GM19328 (cell line): Measurements from ENCODE around the gene MOCS1.

Source experiments
- ATAC-seq: cut with Tn5 transposase; IDR thresholded peaks from one replicate; pipeline ENCODE4 v1.9.1; 2021; ENCODE audit warnings: mild to moderate bottlenecking, moderate library complexity; ENCODE audit not compliant: unreplicated experiment

MOCS1 gene

DNA sequence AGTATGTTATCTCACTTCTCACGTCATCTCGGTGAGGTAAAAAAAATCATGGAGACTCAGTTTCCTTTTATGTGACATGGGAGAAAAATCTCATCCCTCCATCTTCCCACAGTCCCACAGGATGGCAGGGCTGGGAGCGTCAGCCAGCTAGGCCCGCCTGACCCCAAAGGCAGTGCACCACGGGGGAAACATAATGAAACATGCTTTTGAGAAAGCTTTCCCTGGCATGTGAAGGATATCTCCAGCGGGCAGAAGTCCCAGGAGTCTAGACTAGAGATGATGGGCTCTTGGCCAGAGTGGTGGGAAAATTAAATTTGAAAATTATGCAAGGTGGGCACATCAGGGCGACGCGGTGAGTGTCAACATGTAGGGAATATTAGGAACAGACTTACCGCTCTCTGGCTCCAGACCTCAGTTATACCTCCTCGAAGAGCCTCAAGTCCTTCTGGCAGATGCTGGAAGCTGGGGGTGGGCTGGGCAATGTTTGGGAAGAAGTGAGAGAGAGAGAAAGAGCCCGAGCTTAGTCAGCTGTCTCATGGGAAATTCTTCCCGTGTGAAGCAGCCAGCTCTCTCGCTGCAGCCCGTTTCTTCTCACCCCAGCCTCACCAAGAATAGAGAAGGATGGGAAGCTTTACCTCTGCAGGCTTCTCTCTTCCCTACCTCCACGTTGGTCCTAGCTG, 52.3 kb downstream of the MOCS1 start:
- ATAC-seq, result no peak

DNA sequence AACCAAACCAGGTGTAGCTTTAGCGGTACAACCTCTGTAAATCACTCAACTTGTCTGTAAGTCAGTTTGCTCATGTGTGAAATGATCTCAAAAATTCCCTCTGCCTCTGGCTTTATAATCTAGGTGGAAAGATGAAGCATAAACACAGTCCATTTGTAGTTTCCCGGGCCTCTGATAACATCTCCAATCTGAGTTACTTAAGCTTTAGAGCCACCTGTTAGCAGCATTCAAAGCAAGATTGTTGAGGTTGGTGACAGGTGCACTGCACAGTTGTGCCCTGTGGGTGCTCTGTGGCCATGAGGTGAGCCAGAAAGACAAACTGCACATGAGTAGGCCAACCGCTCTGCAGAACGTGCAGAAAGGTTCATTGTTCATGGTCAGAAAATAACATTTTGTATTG, 53.7 kb downstream of the MOCS1 start:
- no peak for ATAC-seq

- no peak for ATAC-seq
Observed at GRCh38 chr6:39879535-39879934, 54.7 kb downstream of the MOCS1 start.

DNA sequence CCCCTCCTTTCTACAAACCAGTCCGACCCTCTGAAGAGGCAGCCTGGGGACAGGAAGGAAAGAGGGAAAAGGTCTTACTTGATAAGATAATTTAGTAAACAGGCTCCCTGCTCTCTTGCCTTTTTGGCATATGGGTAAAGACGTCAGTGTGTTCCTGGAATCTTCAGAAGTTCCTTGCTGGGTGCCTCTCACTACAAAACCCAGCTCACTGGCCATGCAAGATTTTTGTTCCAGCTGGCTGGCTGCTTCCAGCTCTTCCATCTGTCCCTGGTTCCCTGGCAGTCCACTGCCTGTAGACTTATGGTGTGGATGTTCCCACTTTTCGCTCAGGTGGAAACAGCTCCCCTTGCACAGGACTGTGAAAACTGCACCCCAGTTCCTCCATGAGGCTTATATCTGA, 57.4 kb downstream of the MOCS1 start:
- ATAC-seq, result no peak

GRCh38 chr6:39876111-39876510, 58.2 kb downstream of the MOCS1 start:
- ATAC-seq, result no peak

DNA sequence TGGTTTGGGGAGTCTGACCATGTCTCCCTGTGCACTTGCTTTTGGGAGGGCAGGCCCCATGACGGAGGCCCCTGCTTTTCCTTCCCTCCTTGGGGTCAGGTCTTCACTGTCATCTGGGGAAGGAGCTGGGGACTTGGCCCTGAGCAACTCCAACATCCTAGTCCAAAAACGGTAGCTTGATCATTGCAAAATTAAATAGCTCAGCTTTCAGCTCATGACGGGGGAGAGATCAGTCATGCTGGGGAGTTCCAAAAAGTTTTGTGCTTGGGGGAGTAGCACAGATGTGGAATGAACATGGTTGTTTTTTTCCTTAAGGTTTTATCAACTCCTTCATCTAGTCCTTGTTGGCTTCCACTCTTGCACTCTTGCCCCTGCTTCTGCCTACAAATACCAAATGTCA, 60.8 kb downstream of the MOCS1 start:
- ATAC-seq, result no peak

- no peak for ATAC-seq
Observed at GRCh38 chr6:39870950-39871349, 63.3 kb downstream of the MOCS1 start.

DNA sequence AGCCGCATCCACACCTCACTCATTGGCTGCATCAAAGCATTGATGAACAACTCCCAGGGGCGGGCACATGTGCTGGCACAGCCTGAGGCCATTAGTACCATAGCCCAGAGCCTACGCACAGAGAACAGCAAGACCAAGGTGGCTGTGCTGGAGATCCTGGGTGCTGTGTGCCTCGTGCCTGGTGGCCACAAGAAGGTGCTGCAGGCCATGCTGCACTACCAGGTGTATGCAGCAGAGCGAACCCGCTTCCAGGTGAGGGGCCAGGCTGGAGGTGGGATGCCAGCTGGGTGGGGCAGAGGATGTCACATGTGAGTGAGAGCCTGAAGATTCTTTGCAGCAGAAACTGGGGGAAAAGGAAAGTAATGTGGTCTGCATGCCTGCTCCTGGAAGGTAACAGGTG, 66.7 kb downstream of the MOCS1 start:
- no peak for ATAC-seq

- ATAC-seq, result no peak
Observed at GRCh38 chr6:39865011-39865888, 69.0 kb downstream of the MOCS1 start.

GRCh38 chr6:39861663-39862062, 72.6 kb downstream of the MOCS1 start:
- no peak for ATAC-seq

DNA sequence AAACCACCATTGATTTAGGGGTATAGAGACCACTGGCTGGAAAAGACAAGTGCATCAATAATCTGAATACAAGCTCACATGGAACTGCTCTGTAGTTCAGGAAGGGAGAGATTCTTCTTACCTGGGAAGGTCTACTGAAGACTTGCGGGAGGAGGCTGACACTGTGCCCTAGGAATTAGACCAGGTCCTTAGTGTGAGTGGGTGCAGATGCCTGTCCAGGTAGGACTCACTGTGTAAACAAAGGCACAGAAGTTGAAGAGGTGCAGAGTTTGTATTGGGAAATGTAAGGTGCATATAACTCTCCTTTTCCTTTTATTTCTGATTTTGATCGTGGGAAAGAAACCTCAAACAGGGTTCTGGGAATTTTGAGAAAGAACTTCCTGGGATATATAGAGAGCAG, 75.2 kb downstream of the MOCS1 start:
- ATAC-seq, result no peak

- no peak for ATAC-seq
Observed at GRCh38 chr6:39855356-39855995, 78.8 kb downstream of the MOCS1 start.
